OCI-LY7 (cell line): Measurements from ENCODE around the gene C18orf32.

Source experiments
- EZH2phosphoT487 ChIP-seq: fragments of 200-600 bp; sonication (generic); IDR thresholded peaks from 2 replicates; pipeline ENCODE4 v1.6.1; 2018; ENCODE audit warnings: low read depth, borderline replicate concordance, mild to moderate bottlenecking, mixed run types, antibody characterized with exemption, low read length, moderate library complexity, mixed read lengths
- TF ChIP-seq, protein P1 (sequence below): fragments of 200-600 bp; sonication (generic); conservative IDR thresholded peaks from 2 replicates; pipeline ENCODE4 v1.5.1; 2014; ENCODE audit warnings: mild to moderate bottlenecking, antibody characterized with exemption, low read length, moderate library complexity, mixed read lengths

DNA sequence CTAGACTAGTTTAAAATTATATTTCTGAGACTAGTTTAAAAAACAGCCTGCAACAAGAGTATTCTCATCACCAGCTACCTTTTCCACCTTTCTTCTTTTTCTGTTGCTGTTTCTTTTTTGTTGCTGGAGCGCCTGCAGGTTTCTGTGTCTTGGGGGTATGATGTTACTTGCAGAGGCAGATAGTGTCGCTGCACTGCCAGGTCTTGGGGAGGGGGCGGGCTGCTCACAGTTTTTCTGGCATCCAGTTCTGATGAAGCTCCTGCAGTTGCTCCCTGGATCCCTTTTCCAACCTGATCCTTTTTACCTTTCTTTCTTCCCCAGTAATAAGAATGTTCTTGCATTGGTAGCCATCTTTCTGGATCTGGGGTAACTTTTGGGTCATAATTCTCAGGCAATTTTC is 8.0 kb upstream of the C18orf32 start:
- TF ChIP-seq, protein P1, sequence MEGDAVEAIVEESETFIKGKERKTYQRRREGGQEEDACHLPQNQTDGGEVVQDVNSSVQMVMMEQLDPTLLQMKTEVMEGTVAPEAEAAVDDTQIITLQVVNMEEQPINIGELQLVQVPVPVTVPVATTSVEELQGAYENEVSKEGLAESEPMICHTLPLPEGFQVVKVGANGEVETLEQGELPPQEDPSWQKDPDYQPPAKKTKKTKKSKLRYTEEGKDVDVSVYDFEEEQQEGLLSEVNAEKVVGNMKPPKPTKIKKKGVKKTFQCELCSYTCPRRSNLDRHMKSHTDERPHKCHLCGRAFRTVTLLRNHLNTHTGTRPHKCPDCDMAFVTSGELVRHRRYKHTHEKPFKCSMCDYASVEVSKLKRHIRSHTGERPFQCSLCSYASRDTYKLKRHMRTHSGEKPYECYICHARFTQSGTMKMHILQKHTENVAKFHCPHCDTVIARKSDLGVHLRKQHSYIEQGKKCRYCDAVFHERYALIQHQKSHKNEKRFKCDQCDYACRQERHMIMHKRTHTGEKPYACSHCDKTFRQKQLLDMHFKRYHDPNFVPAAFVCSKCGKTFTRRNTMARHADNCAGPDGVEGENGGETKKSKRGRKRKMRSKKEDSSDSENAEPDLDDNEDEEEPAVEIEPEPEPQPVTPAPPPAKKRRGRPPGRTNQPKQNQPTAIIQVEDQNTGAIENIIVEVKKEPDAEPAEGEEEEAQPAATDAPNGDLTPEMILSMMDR, result no peak
- TF ChIP-seq EZH2phosphoT487, result no peak
